Measurements from ENCODE around the gene NLGN1.

Gene NLGN1

GRCh38 chr3:174208161-174208560 is 810.6 kb downstream of the NLGN1 start:
- TF ChIP-seq GATA2 (IDR thresholded peaks at IDR 0.05; ENCODE audit: low read depth, low read length): no peak

- no peak for TF ChIP-seq GATA2 (IDR thresholded peaks at IDR 0.05; ENCODE audit: low read depth, low read length)
- no peak for TF ChIP-seq GATA3 (IDR thresholded peaks at IDR 0.05; ENCODE audit: low read depth, low read length)
Observed at GRCh38 chr3:174215456-174215855, 817.9 kb downstream of the NLGN1 start.

- TF ChIP-seq GATA2 (IDR thresholded peaks at IDR 0.05; ENCODE audit: low read depth, low read length) (no peak), GATA3 (IDR thresholded peaks at IDR 0.05; ENCODE audit: low read depth, low read length) (no peak)
Observed at GRCh38 chr3:174216019-174216418, 818.5 kb downstream of the NLGN1 start.

- TF ChIP-seq GATA3 (IDR thresholded peaks at IDR 0.05; ENCODE audit: low read depth, low read length) (no peak), GATA2 (IDR thresholded peaks at IDR 0.05; ENCODE audit: low read depth, low read length) (no peak)
Observed at GRCh38 chr3:174216946-174217718, 819.6 kb downstream of the NLGN1 start.

- TF ChIP-seq GATA3 (IDR thresholded peaks at IDR 0.05; ENCODE audit: low read depth, low read length) (no peak), GATA2 (IDR thresholded peaks at IDR 0.05; ENCODE audit: low read depth, low read length) (no peak)
Observed at GRCh38 chr3:174218016-174218415, 820.5 kb downstream of the NLGN1 start.

GRCh38 chr3:174219738-174220137 is 822.2 kb downstream of the NLGN1 start:
- TF ChIP-seq GATA3 (IDR thresholded peaks at IDR 0.05; ENCODE audit: low read depth, low read length): no peak
- TF ChIP-seq GATA2 (IDR thresholded peaks at IDR 0.05; ENCODE audit: low read depth, low read length): no peak

- TF ChIP-seq GATA2 (IDR thresholded peaks at IDR 0.05; ENCODE audit: low read depth, low read length): peak; percentile 66; the same call in 1 of the 2 replicates
- TF ChIP-seq GATA3 (IDR thresholded peaks at IDR 0.05; ENCODE audit: low read depth, low read length): 0 out of 2 replicates have a peak, but pooled peaks have one; percentile 37
Observed at GRCh38 chr3:174220775-174221554, 823.4 kb downstream of the NLGN1 start.

- TF ChIP-seq GATA3 (IDR thresholded peaks at IDR 0.05; ENCODE audit: low read depth, low read length) (no peak), GATA2 (IDR thresholded peaks at IDR 0.05; ENCODE audit: low read depth, low read length) (no peak)
Observed at GRCh38 chr3:174223042-174223441, 825.5 kb downstream of the NLGN1 start.

- TF ChIP-seq GATA3 (IDR thresholded peaks at IDR 0.05; ENCODE audit: low read depth, low read length): no peak
- no peak for TF ChIP-seq GATA2 (IDR thresholded peaks at IDR 0.05; ENCODE audit: low read depth, low read length)
Observed at GRCh38 chr3:174223626-174224025, 826.1 kb downstream of the NLGN1 start.

GRCh38 chr3:174229916-174230315 is 832.4 kb downstream of the NLGN1 start:
- no peak for TF ChIP-seq GATA3 (IDR thresholded peaks at IDR 0.05; ENCODE audit: low read depth, low read length)
- TF ChIP-seq GATA2 (IDR thresholded peaks at IDR 0.05; ENCODE audit: low read depth, low read length): no peak

GRCh38 chr3:174232658-174233429 is 835.3 kb downstream of the NLGN1 start:
- no peak for TF ChIP-seq GATA3 (IDR thresholded peaks at IDR 0.05; ENCODE audit: low read depth, low read length)
- no peak for TF ChIP-seq GATA2 (IDR thresholded peaks at IDR 0.05; ENCODE audit: low read depth, low read length)

GRCh38 chr3:174233511-174233910 is 836.0 kb downstream of the NLGN1 start:
- no peak for TF ChIP-seq GATA3 (IDR thresholded peaks at IDR 0.05; ENCODE audit: low read depth, low read length)
- TF ChIP-seq GATA2 (IDR thresholded peaks at IDR 0.05; ENCODE audit: low read depth, low read length): no peak

- TF ChIP-seq GATA3 (IDR thresholded peaks at IDR 0.05; ENCODE audit: low read depth, low read length) (no peak), GATA2 (IDR thresholded peaks at IDR 0.05; ENCODE audit: low read depth, low read length) (no peak)
Observed at GRCh38 chr3:174242311-174243041, 844.9 kb downstream of the NLGN1 start.

All from SH-SY5Y (cell line).